ENCODE results near the gene GPR158. TPM values are rescaled to one million over a fixed set of nuclear protein-coding genes. Genes with fewer than 3 reads are reported as not detected.
A peak's percentile ranks its signal among the peaks of the same experiment; 100 is the strongest.

Gene GPR158
- total and polyA plus RNA-seq, 4 donors: 0.03 to 0.08 TPM; not detected in 2

GRCh38 chr10:25198151-25198550 lies 23.4 kb downstream of the GPR158 start:
- no peaks in the 10 kb centered on the region for H3K4me1 ChIP-seq (ENCODE audit: control insufficient read depth in 4 of 4, insufficient read depth in 4 of 4, low read length in 3 of 4)
- H3K27ac ChIP-seq (ENCODE audit: low read depth in 1 of 2, low read length in 2 of 2): no peak overlapping the region
- no peaks in the 10 kb centered on the region for H3K27me3 ChIP-seq (ENCODE audit: control insufficient read depth in 4 of 4, insufficient read depth in 4 of 4, low read length in 3 of 4)
- H3K9me3 ChIP-seq (ENCODE audit: control insufficient read depth in 4 of 4, low read length in 3 of 4): no peaks in the 10 kb centered on the region
- H3K9ac ChIP-seq (ENCODE audit: low read depth in 1 of 2, low read length in 2 of 2): no peak overlapping the region
- 38% methylated on average over 1 of the region's 1 CpG for WGBS
- H3K4me3 ChIP-seq (ENCODE audit: low read depth in 1 of 3, low read length in 3 of 3): no peak overlapping the region
- no peaks in the 10 kb centered on the region for H3K36me3 ChIP-seq (ENCODE audit: control insufficient read depth in 4 of 4, insufficient read depth in 3 of 4, low read depth in 1 of 4, low read length in 3 of 4)
- no peak for TF ChIP-seq JUND (IDR thresholded peaks at IDR 0.05)
- no peak for TF ChIP-seq SP1 (IDR thresholded peaks at IDR 0.05)
- TF ChIP-seq FOXA1 (IDR thresholded peaks at IDR 0.05): no peak
- no peak for TF ChIP-seq MAX (IDR thresholded peaks at IDR 0.05)
- no peak for TF ChIP-seq RXRA (IDR thresholded peaks at IDR 0.05)
- no peak for TF ChIP-seq RAD21 (IDR thresholded peaks at IDR 0.05)
- TF ChIP-seq NR2F2 (IDR thresholded peaks at IDR 0.05): no peak
- no peak for TF ChIP-seq TAF1 (conservative IDR thresholded peaks at IDR 0.05)
- TF ChIP-seq HNF4A (conservative IDR thresholded peaks at IDR 0.05): no peak
- no peak for DNase-seq (ENCODE audit: low spot score)

GRCh38 chr10:25206693-25207414 lies 32.1 kb downstream of the GPR158 start:
- peaks cover 0 to 14% (median 8%) of the 10 kb centered on the region in 4 donors for H3K4me1 ChIP-seq (ENCODE audit: control insufficient read depth in 4 of 4, insufficient read depth in 4 of 4, low read length in 3 of 4)
- 62% methylated on average over 4 of the region's 4 CpGs for WGBS
- H3K9me3 ChIP-seq (ENCODE audit: control insufficient read depth in 4 of 4, low read length in 3 of 4): no peaks in the 10 kb centered on the region
- no peak overlapping the region for H3K4me3 ChIP-seq (ENCODE audit: low read depth in 1 of 3, low read length in 3 of 3)
- no peak overlapping the region for H3K9ac ChIP-seq (ENCODE audit: low read depth in 1 of 2, low read length in 2 of 2)
- H3K27me3 ChIP-seq (ENCODE audit: control insufficient read depth in 4 of 4, insufficient read depth in 4 of 4, low read length in 3 of 4): no peaks in the 10 kb centered on the region
- no peaks in the 10 kb centered on the region for H3K36me3 ChIP-seq (ENCODE audit: control insufficient read depth in 4 of 4, insufficient read depth in 3 of 4, low read depth in 1 of 4, low read length in 3 of 4)
- TF ChIP-seq ZBTB33 (IDR thresholded peaks at IDR 0.05) (no peak), MAX (IDR thresholded peaks at IDR 0.05) (no peak)
- H3K27ac ChIP-seq (ENCODE audit: low read depth in 1 of 2, low read length in 2 of 2): no peak overlapping the region
- no peak for DNase-seq (ENCODE audit: low spot score)

- H3K27ac ChIP-seq (ENCODE audit: low read depth in 1 of 2, low read length in 2 of 2): no peak overlapping the region
Observed at GRCh38 chr10:25209618-25210017, 34.8 kb downstream of the GPR158 start.

More at GRCh38 chr10:25209618-25210017, 34.8 kb downstream of the GPR158 start:
- Histone ChIP-seq H3K36me3 (ENCODE audit: control insufficient read depth in 4 of 4, insufficient read depth in 3 of 4, low read depth in 1 of 4, low read length in 3 of 4) (no peaks in the 10 kb centered on the region), H3K4me1 (ENCODE audit: control insufficient read depth in 4 of 4, insufficient read depth in 4 of 4, low read length in 3 of 4) (peaks cover 0 to 14% (median 8%) of the 10 kb centered on the region in 4 donors), H3K27me3 (ENCODE audit: control insufficient read depth in 4 of 4, insufficient read depth in 4 of 4, low read length in 3 of 4) (no peaks in the 10 kb centered on the region), H3K9ac (ENCODE audit: low read depth in 1 of 2, low read length in 2 of 2) (no peak overlapping the region), H3K9me3 (ENCODE audit: control insufficient read depth in 4 of 4, low read length in 3 of 4) (no peaks in the 10 kb centered on the region), H3K4me3 (ENCODE audit: low read depth in 1 of 3, low read length in 3 of 3) (no peak overlapping the region)
- 16% methylated on average over 2 of the region's 2 CpGs for WGBS
- TF ChIP-seq EGR1 (IDR thresholded peaks at IDR 0.05; ENCODE audit: low read depth in 2 of 2): no peak
- TF ChIP-seq MAX (IDR thresholded peaks at IDR 0.05): no peak
- peak; percentile 45 for TF ChIP-seq SP1 (IDR thresholded peaks at IDR 0.05)
- no peak for TF ChIP-seq ATF3 (IDR thresholded peaks at IDR 0.05)
- TF ChIP-seq FOXA1 (IDR thresholded peaks at IDR 0.05): peak; percentile 13
- peak; percentile 66 to 87 for TF ChIP-seq RXRA (IDR thresholded peaks at IDR 0.05)
- TF ChIP-seq HNF4G (IDR thresholded peaks at IDR 0.05): peak; percentile 40
- peak; percentile 31 for TF ChIP-seq NR2F2 (IDR thresholded peaks at IDR 0.05)
- TF ChIP-seq HNF4A (conservative IDR thresholded peaks at IDR 0.05): peak; percentile 54 to 76
- DNase-seq (ENCODE audit: low spot score): no peak
